K562 (cell line): ENCODE data around the gene RNU1-4. TPM values are rescaled to one million over a fixed set of nuclear protein-coding genes. Genes with fewer than 3 reads are reported as not detected.
"Not testable (repeated sequence)": the region's sequence is repeated elsewhere in the genome, so short reads cannot be mapped to it uniquely, and the experiment has no call there.

ENCODE experiments used
- ATAC-seq: fragments of 200-7000 bp; cut with Tn5 transposase; 3 replicates; pipeline ENCODE4 v1.9.1; 2020; ENCODE audit warnings: moderate library complexity
- BruUV-seq: library from RNA; stranded (reverse); fragments of 400-500 nt; replicated peaks from 2 replicates; lab custom pipeline; 2021; lab: Mats Ljungman, UMichigan
- CTCF ChIA-PET: fragments of 300-600 bp; formaldehyde crosslinking; extraction: SDS; loops from one replicate; lab custom pipeline; 2021; ENCODE audit warnings: low intra/inter-chr PET ratio; lab: Yijun Ruan, JAX
- POLR2A ChIA-PET: fragments of 300-600, 350-650 bp; sonication (Branson Sonifier 250); formaldehyde crosslinking; extraction: SDS; loops from one replicate; lab custom pipeline; 2021; ENCODE audit warnings: antibody characterized with exemption, inconsistent platforms; lab: Yijun Ruan, JAX
- DNase-seq, 4 experiments: peaks; one replicate each; pipeline versions ENCODE4 v3.0.0 to v3.0.0-alpha.2; 2011 to 2018; ENCODE audit warnings: low spot score in 3 of 4, mixed read lengths in 3 of 4; ENCODE audit errors: extremely low read depth in 1 of 4
- FAIRE-seq: peaks from 2 replicates; lab custom pipeline; 2011; peaks lifted over from hg19 to GRCh38; lab: Jason Lieb, UNC
- H2AFZ ChIP-seq: 2 replicates; pipeline ENCODE4 v1.6.0; 2011; ENCODE audit warnings: low read depth, low read length, control low read depth, inconsistent platforms
- H3K27ac ChIP-seq: fragments of 200-600 bp; 3 replicates; pipeline ENCODE4 v1.8.0; 2011; ENCODE audit warnings: low read depth, mild to moderate bottlenecking, control low read depth, inconsistent platforms, low read length, moderate library complexity, mixed read lengths; ENCODE audit errors: extremely low read depth
- H3K27me3 ChIP-seq, 2 experiments: fragments of 300-600 bp in 1 of 2; 2 replicates in 1 of 2; 3 replicates in 1 of 2; pipeline versions ENCODE4 v1.6.0 to v1.8.0; 2011; ENCODE audit warnings: inconsistent platforms in 2 of 2, low read length in 2 of 2, mild to moderate bottlenecking in 1 of 2, mixed read lengths in 1 of 2, moderate library complexity in 1 of 2; ENCODE audit not compliant: control insufficient read depth in 2 of 2, insufficient read depth in 2 of 2
- H3K36me3 ChIP-seq: fragments of 300-600 bp; 3 replicates; pipeline ENCODE4 v1.8.0; 2011; ENCODE audit warnings: mild to moderate bottlenecking, low read length, inconsistent platforms; ENCODE audit not compliant: control insufficient read depth, insufficient read depth
- H3K4me1 ChIP-seq, 2 experiments: fragments of 200-600 bp in 1 of 2; replicated peaks in 1 of 2; 2 replicates in 1 of 2; 3 replicates in 1 of 2; pipeline versions ENCODE4 v1.5.1 to v1.8.0; 2011; ENCODE audit warnings: inconsistent platforms in 2 of 2, low read length in 2 of 2, mild to moderate bottlenecking in 1 of 2, mixed read lengths in 1 of 2, moderate library complexity in 1 of 2; ENCODE audit not compliant: control insufficient read depth in 2 of 2, insufficient read depth in 2 of 2
- H3K4me2 ChIP-seq: 2 replicates; pipeline ENCODE4 v1.6.1; 2011; ENCODE audit warnings: low read length, control low read depth, inconsistent platforms, mixed read lengths; ENCODE audit not compliant: insufficient read depth
- H3K4me3 ChIP-seq: fragments of 200-600 bp; sonication (generic), shearing (Covaris generic); 2 replicates; pipeline ENCODE4 v1.5.1; 2016; ENCODE audit warnings: control low read depth, inconsistent platforms
- H3K79me2 ChIP-seq: fragments of 200-600 bp; 3 replicates; pipeline ENCODE4 v1.8.0; 2011; ENCODE audit warnings: low read length, inconsistent platforms; ENCODE audit not compliant: control insufficient read depth, insufficient read depth
- H3K9ac ChIP-seq, 2 experiments: 2 replicates each; pipeline versions ENCODE4 v1.6.0 to v1.6.1; 2011; ENCODE audit warnings: low read depth in 2 of 2, low read length in 2 of 2, control low read depth in 1 of 2, inconsistent platforms in 1 of 2, mild to moderate bottlenecking in 1 of 2, mixed read lengths in 1 of 2; ENCODE audit not compliant: insufficient read depth in 1 of 2
- H3K9me1 ChIP-seq: one replicate; pipeline ENCODE4 v1.6.0; 2011; ENCODE audit warnings: inconsistent platforms, mild to moderate bottlenecking, low read length, moderate library complexity; ENCODE audit not compliant: control insufficient read depth, insufficient read depth
- H3K9me3 ChIP-seq: replicated peaks from 2 replicates; pipeline ENCODE4 v1.5.1; 2011; ENCODE audit warnings: low read depth, low read length, inconsistent platforms; ENCODE audit not compliant: control insufficient read depth, insufficient read depth
- H4K20me1 ChIP-seq: replicated peaks from 2 replicates; pipeline ENCODE4 v1.6.1; 2011; ENCODE audit warnings: low read length, inconsistent platforms, mixed read lengths; ENCODE audit not compliant: control insufficient read depth, insufficient read depth
- CXXC5 ChIP-seq: fragments of 250-450 bp; sonication (Bioruptor Pico); IDR thresholded peaks from 2 replicates; pipeline ENCODE4 v1.8.0; 2022; ENCODE audit warnings: inconsistent platforms, mild to moderate bottlenecking, moderate library complexity
- KDM2B ChIP-seq: fragments of 250-450 bp; sonication (Bioruptor Pico); IDR thresholded peaks from 2 replicates; pipeline ENCODE4 v1.8.0; 2021; ENCODE audit warnings: mild to moderate bottlenecking, moderate library complexity
- L3MBTL2 ChIP-seq: fragments of 450-650 bp; IDR thresholded peaks from 2 replicates; pipeline ENCODE4 v1.6.1; 2016; ENCODE audit warnings: mild to moderate bottlenecking, moderate library complexity
- MAZ ChIP-seq, 2 experiments: fragments of 450-650 bp in 1 of 2; sonication (generic) in 1 of 2; formaldehyde crosslinking; IDR thresholded peaks in 1 of 2; conservative IDR thresholded peaks in 1 of 2; 2 replicates each; pipeline versions ENCODE4 v1.4.0 to v1.5.0; 2020; ENCODE audit warnings: mild to moderate bottlenecking in 1 of 2, missing genetic modification reagents in 1 of 2
- WGBS: fragments of 100-300 bp; shearing (Covaris generic); methylation state at CpG from one replicate; pipeline ENCODE4 v1.1.6; 2016; ENCODE audit warnings: low coverage, mixed read lengths; ENCODE audit not compliant: insufficient coverage; ENCODE audit errors: missing lambda C conversion rate; 5-methylcytosine and 5-hydroxymethylcytosine counted together
- in situ Hi-C: fragments of 300-500 bp; cut with MboI; formaldehyde crosslinking; loops from 4 replicates; pipeline ENCODE4 v1.15.0; 2018; ENCODE audit warnings: inconsistent platforms, mixed read lengths
- intact Hi-C: fragments of 100-400 bp; cut with micrococcal nuclease; formaldehyde crosslinking; loops from 2 replicates; pipeline ENCODE4 v1.14.2; 2022
- polyA plus RNA-seq, 8 experiments: library from polyadenylated mRNA; depleted of rRNA in 4 of 8; stranded (reverse) in 5 of 8; unstranded in 3 of 8; fragments of >200 nt; fragmentation: Nextera tagmentation in 2 of 8; fragmentation: Illumina TruSeq in 1 of 8; extraction: Ambion mirVana in 2 of 8; extraction: Trizol in 1 of 8; gene quantifications; 2 replicates each; pipeline versions ENCODE4 v1.2.1 to v1.2.3, GENCODE V29; 2011 to 2014; ENCODE audit warnings: inconsistent platforms in 1 of 8, missing spikeins in 1 of 8
- total RNA-seq, 7 experiments: library from RNA; depleted of rRNA in 6 of 7; stranded (reverse); fragments of >200 nt in 6 of 7; fragmentation: Illumina TruSeq in 2 of 7; extraction: Trizol in 2 of 7; gene quantifications; 2 replicates each; pipeline versions ENCODE4 v1.2.1 to v1.2.3, GENCODE V29; 2011 to 2021; ENCODE audit warnings: low replicate concordance in 1 of 7
- TF ChIP-seq, protein P1 (sequence below): fragments of 250-450 bp; sonication (Bioruptor Pico); IDR thresholded peaks from 2 replicates; pipeline ENCODE4 v1.4.0; 2020; ENCODE audit warnings: mild to moderate bottlenecking
- TF ChIP-seq, protein P2 (sequence below): fragments of 250-450 bp; sonication (Bioruptor Pico); IDR thresholded peaks from 2 replicates; pipeline ENCODE4 v1.4.0; 2020; ENCODE audit warnings: borderline replicate concordance

RNU1-4 gene
- total and polyA plus RNA-seq, 9 of the 15 experiments (the other 6 are each of a cell fraction or from before 2014, with no cell fraction given) = under 0.01 to 32,823 (median 2,538) TPM; not detected in 4

DNA sequence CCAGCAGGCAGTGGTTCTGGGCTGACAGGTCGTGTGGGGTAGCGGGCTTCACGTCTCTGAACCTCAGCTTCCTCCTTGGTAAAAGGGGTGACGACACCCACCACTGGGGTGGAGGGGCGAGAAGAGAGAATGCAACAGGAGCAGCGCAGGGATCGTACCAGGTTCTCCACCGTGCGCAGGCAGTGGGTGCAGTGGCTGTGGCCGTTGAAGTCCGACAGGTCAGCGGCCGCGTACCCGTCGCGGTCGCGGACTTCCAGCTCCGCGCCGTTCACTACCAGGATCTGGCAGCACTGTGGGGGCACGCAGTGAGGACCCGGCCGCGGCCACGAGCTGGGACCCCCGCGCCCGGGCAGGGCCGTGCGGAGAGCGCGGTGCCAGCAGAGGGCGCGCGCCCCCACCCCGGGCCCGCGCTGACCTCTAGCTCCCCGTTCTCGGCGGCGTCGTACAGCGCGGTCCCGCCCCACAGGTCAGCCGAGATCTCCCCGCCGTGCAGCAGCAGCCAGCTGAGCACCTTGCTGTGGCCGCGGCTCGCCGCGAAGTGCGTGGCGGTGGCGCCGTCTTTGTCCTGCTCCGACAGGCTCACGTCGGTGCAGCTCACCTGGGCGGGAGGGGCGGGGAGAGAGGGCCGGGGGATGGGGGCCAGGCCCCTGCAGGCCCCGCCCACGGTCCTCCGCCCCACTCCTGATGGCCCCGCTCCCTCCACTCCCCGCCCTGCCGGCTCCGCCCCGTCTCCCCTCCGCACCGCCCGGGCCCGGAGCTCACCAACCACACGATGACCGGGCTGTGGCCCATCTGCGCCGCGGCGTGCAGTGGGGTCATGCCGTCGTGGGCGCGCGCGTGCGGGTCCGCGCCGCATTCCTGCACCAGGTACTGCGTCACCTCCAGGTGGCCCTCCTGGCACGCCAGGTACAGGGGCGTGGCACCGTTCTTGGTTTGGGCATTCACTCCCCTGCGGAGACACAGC is 32.9 kb upstream of the RNU1-4 start:
- intact Hi-C loops, H3K79me2 ChIP-seq, H3K9me3 ChIP-seq, H3K4me2 ChIP-seq, H3K27ac ChIP-seq, H2AFZ ChIP-seq, H4K20me1 ChIP-seq, H3K27me3 ChIP-seq, DNase-seq, H3K9me1 ChIP-seq, BruUV-seq, FAIRE-seq, H3K4me3 ChIP-seq, H3K9ac ChIP-seq, in situ Hi-C loops, H3K36me3 ChIP-seq: not testable (repeated sequence)
- H3K4me1 ChIP-seq = peaks cover 0 to 10% of the 10 kb centered on the region in 2 experiments; a peak in 2 of 5 replicates
- 79% methylated on average over 7 of the region's 99 CpGs for WGBS
- ChIA-PET CTCF (interaction anchor here (2.1 kb wide), 1 partner anchor 83 kb away, joined by 10 read pairs; no protein-coding TSS in a partner anchor), POLR2A (interaction anchor here (0.5 to 2.3 kb wide), 9 partner anchors 10 to 198 kb away, joined by 3 to 12 read pairs (median 3); no protein-coding TSS in a partner anchor)
- ATAC-seq = peak; percentile 86
- TF ChIP-seq, protein P1, sequence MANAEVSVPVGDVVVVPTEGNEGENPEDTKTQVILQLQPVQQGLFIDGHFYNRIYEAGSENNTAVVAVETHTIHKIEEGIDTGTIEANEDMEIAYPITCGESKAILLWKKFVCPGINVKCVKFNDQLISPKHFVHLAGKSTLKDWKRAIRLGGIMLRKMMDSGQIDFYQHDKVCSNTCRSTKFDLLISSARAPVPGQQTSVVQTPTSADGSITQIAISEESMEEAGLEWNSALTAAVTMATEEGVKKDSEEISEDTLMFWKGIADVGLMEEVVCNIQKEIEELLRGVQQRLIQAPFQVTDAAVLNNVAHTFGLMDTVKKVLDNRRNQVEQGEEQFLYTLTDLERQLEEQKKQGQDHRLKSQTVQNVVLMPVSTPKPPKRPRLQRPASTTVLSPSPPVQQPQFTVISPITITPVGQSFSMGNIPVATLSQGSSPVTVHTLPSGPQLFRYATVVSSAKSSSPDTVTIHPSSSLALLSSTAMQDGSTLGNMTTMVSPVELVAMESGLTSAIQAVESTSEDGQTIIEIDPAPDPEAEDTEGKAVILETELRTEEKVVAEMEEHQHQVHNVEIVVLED (CRISPR knock-in tag) = 0 out of 2 replicates have a peak, but pooled peaks have one; percentile 19
- TF ChIP-seq L3MBTL2 (peak; percentile 30; the same call in 1 of the 2 replicates), KDM2B (CRISPR knock-in tag) (0 out of 2 replicates have a peak, but pooled peaks have one; percentile 64), CXXC5 (CRISPR knock-in tag) (peak; percentile 49; the same call in 1 of the 2 replicates), MAZ (CRISPR knock-in tag; conservative IDR thresholded peaks at IDR 0.05 in 1 of 2, IDR thresholded peaks at IDR 0.05 in 1 of 2) (0 out of 4 replicates have a peak, but pooled peaks of 1 of the 2 experiments have one; percentile 50)
- TF ChIP-seq, protein P2, sequence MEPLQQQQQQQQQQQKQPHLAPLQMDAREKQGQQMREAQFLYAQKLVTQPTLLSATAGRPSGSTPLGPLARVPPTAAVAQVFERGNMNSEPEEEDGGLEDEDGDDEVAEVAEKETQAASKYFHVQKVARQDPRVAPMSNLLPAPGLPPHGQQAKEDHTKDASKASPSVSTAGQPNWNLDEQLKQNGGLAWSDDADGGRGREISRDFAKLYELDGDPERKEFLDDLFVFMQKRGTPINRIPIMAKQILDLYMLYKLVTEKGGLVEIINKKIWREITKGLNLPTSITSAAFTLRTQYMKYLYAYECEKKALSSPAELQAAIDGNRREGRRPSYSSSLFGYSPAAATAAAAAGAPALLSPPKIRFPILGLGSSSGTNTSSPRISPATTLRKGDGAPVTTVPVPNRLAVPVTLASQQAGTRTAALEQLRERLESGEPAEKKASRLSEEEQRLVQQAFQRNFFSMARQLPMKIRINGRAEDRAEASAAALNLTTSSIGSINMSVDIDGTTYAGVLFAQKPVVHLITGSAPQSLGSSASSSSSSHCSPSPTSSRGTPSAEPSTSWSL (CRISPR knock-in tag) = 0 out of 2 replicates have a peak, but pooled peaks have one; percentile 19
